ENCODE data around the gene IQGAP2.

DNA sequence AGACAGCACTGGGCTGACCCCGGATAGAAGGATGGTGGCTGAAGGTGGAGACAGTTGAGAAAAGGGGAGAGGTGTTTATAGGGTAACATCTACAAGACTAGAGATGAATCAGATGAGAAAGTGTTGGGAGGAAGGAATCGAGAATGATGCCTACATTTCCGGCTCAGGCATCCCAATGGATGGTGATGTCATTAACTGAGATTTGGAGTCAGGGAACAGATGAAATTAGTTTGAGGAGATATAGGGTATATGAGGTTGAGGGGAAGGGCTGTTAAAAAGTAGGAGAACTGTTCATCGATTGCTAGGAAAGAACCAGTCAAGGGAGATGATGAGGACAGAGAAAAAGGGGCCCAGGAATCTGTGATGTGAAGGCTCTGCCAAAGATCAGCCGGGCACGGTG is 24.7 kb upstream of the IQGAP2 start:
- TF ChIP-seq CTCF (IDR thresholded peaks at IDR 0.05; ENCODE audit: control extremely low read depth in 1 of 3, insufficient read depth in 1 of 3, low read depth in 1 of 3, low read length in 3 of 3) (no peak), SP1 (IDR thresholded peaks at IDR 0.05; ENCODE audit: low read depth, low read length) (no peak), SUZ12 (IDR thresholded peaks at IDR 0.05; ENCODE audit: low read length) (no peak), RAD21 (IDR thresholded peaks at IDR 0.05 in 1 of 2, conservative IDR thresholded peaks at IDR 0.05 in 1 of 2; ENCODE audit: low read depth in 2 of 2, low read length in 2 of 2) (no peak), SRF (IDR thresholded peaks at IDR 0.05; ENCODE audit: low read depth, low read length) (no peak), JUND (IDR thresholded peaks at IDR 0.05; ENCODE audit: low read length) (no peak), NANOG (IDR thresholded peaks at IDR 0.05; ENCODE audit: insufficient read depth, low read depth, low read length, poor library complexity, severe bottlenecking) (no peak), BCL11A (IDR thresholded peaks at IDR 0.05; ENCODE audit: low read depth in 2 of 2, low read length in 2 of 2) (no peak), CEBPB (IDR thresholded peaks at IDR 0.05; ENCODE audit: low read depth, low read length) (no peak), ZNF274 (IDR thresholded peaks at IDR 0.05; ENCODE audit: borderline replicate concordance, extremely low read depth, low read length) (no peak), NRF1 (IDR thresholded peaks at IDR 0.05; ENCODE audit: low read depth, low read length) (no peak), POLR2A (IDR thresholded peaks at IDR 0.05; ENCODE audit: control extremely low read depth in 1 of 2, low read depth in 2 of 2, low read length in 2 of 2) (no peak), MAFK (IDR thresholded peaks at IDR 0.05; ENCODE audit: low read depth, low read length) (no peak)

All from H1 (cell line).